SKM-1 (cell line): Measurements from ENCODE around the gene C9orf153.
"Not testable (repeated sequence)": the region's sequence is repeated elsewhere in the genome, so short reads cannot be mapped to it uniquely, and the experiment has no call there.

Source experiments
- DNase-seq: peaks from one replicate; lab custom pipeline; 2025; ENCODE audit not compliant: unreplicated experiment; lab: John Stamatoyannopoulos, UW

The C9orf153 gene

GRCh38 chr9:86193088-86193487, 66.4 kb downstream of the C9orf153 start:
- DNase-seq = no peak

GRCh38 chr9:86190700-86191099, 68.8 kb downstream of the C9orf153 start:
- DNase-seq = not testable (repeated sequence)

- no peak for DNase-seq
Measured at GRCh38 chr9:86187121-86187520, 72.3 kb downstream of the C9orf153 start.

- no peak for DNase-seq
Measured at GRCh38 chr9:86186696-86187095, 72.8 kb downstream of the C9orf153 start.

GRCh38 chr9:86185872-86186271, 73.6 kb downstream of the C9orf153 start:
- no peak for DNase-seq

- DNase-seq = no peak
Measured at GRCh38 chr9:86184138-86184524, 75.3 kb downstream of the C9orf153 start.

- no peak for DNase-seq
Measured at GRCh38 chr9:86183229-86184137, 76.0 kb downstream of the C9orf153 start.

GRCh38 chr9:86181379-86182315, 77.8 kb downstream of the C9orf153 start:
- no peak for DNase-seq

- no peak for DNase-seq
Measured at GRCh38 chr9:86178503-86178902, 81.0 kb downstream of the C9orf153 start.

- DNase-seq = no peak
Measured at GRCh38 chr9:86177995-86178394, 81.5 kb downstream of the C9orf153 start.

GRCh38 chr9:86176468-86176867, 83.0 kb downstream of the C9orf153 start:
- DNase-seq = no peak

- DNase-seq = no peak
Measured at GRCh38 chr9:86175743-86176456, 83.6 kb downstream of the C9orf153 start.

- DNase-seq = no peak
Measured at GRCh38 chr9:86175223-86175622, 84.2 kb downstream of the C9orf153 start.
